ENCODE measurements around the gene TMEM192.
"Not testable (repeated sequence)": the region's sequence is repeated elsewhere in the genome, so short reads cannot be mapped to it uniquely, and the experiment has no call there.

The TMEM192 gene

DNA sequence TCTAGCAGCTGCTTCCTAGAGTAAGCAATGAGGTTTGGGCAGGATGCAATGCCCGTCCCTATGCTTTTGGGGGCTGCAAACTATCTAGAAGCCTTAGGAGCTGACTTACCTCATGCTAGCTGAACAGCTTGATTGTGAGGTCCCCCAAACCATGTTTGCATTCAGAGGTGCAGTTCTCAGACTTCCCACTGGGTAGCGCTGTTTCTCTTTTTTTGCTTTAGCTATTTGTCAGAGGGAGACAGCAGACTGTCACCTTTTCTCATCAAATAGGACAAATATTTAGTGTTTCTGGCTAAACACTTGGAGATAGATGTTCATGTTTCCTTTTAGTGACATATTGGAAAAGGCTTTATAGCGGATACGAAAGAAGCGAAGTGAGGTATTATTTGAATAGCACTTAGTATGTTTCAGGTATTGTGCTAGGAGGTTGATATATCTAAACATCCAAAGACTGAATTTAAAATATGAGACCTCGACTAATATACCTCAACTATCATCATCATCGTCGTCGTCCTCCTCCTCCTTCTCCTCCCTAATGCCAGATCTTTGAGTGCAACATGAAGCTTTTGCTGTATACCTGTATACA lies 18.7 kb upstream of the TMEM192 start:
- Histone ChIP-seq H3K4me3 (ENCODE audit: low read length) (no peak overlapping the region), H3K36me3 (ENCODE audit: control insufficient read depth, insufficient read depth, low read length) (no peaks in the 10 kb centered on the region), H3K27ac (ENCODE audit: low read length) (no peak overlapping the region), H3K4me1 (ENCODE audit: control insufficient read depth, insufficient read depth, low read length) (no peaks in the 10 kb centered on the region), H3K27me3 (ENCODE audit: control insufficient read depth, insufficient read depth, low read length) (no peaks in the 10 kb centered on the region), H3K9me3 (ENCODE audit: control insufficient read depth, insufficient read depth, low read length) (no peaks in the 10 kb centered on the region)
- 100% methylated on average over 3 of the region's 9 CpGs for WGBS (ENCODE audit: insufficient coverage, insufficient read length)
- DNase-seq (ENCODE audit: low read depth, low spot score) = peak; percentile 33

DNA sequence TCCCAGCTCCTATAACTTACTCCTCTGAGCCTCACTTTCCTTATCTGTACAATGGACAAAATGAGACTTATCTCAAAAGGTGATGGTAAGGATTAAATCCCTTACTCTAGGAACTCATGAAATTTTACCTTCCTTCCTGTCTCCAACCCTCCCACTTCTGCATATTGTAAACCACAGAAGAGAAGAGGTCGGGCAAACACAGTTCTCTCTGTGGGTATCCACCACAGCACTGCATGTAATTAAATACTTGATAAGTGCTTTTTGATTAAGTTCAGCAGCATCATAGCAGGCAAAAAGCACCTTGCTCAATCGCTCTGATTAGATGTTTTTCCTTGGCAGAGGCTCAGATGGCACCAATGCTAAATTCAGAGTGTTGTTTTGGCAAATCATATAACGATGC lies 17.3 kb upstream of the TMEM192 start:
- Histone ChIP-seq H3K4me3 (ENCODE audit: low read length) (no peak overlapping the region), H3K4me1 (ENCODE audit: control insufficient read depth, insufficient read depth, low read length) (no peaks in the 10 kb centered on the region; the same call in 1 of the 2 replicates), H3K27me3 (ENCODE audit: control insufficient read depth, insufficient read depth, low read length) (no peaks in the 10 kb centered on the region), H3K36me3 (ENCODE audit: control insufficient read depth, insufficient read depth, low read length) (no peaks in the 10 kb centered on the region), H3K27ac (ENCODE audit: low read length) (no peak overlapping the region), H3K9me3 (ENCODE audit: control insufficient read depth, insufficient read depth, low read length) (no peaks in the 10 kb centered on the region)
- no CpG with 5 or more reads among the region's 3 CpGs for WGBS (ENCODE audit: insufficient coverage, insufficient read length)
- DNase-seq (ENCODE audit: low read depth, low spot score) = no peak

DNA sequence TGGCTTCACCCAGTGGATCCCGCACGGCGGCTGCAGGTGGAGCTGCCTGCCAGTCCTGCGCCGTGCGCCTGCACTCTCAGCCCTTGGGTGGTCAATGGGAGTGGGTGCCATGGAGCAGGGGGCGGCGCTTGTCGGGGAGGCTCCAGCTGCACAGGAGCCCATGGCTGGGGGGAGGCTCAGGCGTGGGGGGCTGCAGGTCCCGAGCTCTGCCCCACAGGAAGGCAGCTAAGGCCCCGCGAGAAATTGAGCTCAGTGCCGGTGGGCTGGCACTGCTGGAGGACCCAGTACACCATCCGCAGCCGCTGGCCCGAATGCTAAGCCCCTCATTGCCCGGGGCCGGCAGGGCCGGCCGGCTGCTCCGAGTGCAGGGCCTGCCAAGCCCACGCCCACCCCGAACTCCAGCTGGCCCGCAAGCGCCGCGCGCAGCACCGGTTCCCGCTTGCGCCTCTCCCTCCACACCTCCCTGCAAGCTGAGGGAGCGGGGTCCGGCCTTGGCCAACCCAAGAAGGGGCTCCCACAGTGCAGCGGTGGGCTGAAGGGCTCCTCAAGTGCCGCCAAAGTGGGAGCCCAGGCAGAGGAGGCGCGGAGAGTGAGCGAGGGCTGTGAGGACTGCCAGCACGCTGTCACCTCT lies 13.3 kb upstream of the TMEM192 start:
- not testable (repeated sequence) for H3K36me3 ChIP-seq (ENCODE audit: control insufficient read depth, insufficient read depth, low read length); DNase-seq (ENCODE audit: low read depth, low spot score); H3K27me3 ChIP-seq (ENCODE audit: control insufficient read depth, insufficient read depth, low read length); H3K4me1 ChIP-seq (ENCODE audit: control insufficient read depth, insufficient read depth, low read length); H3K27ac ChIP-seq (ENCODE audit: low read length); H3K9me3 ChIP-seq (ENCODE audit: control insufficient read depth, insufficient read depth, low read length); H3K4me3 ChIP-seq (ENCODE audit: low read length)
- no CpG with 5 or more reads among the region's 40 CpGs for WGBS (ENCODE audit: insufficient coverage, insufficient read length)

DNA sequence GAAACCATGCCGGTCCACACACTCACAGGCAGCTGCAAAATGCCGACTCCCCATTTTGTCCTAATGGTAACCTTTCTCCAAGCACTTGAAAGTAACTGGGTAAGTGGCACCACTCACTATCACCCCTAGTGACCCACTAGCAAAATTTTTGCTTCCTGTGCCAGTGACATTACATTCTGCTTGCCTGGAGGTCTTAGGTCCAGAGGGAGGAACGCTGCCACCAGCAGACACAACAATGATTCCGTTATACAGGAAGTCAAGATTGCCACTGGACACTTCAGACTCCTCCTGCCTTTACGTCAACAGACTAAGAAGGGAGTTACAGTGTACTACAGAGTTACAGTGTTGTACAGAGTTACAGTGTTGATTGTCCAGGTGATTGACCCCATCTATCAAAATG lies 11.8 kb upstream of the TMEM192 start:
- Histone ChIP-seq H3K36me3 (ENCODE audit: control insufficient read depth, insufficient read depth, low read length) (no peaks in the 10 kb centered on the region), H3K4me3 (ENCODE audit: low read length) (no peak overlapping the region), H3K9me3 (ENCODE audit: control insufficient read depth, insufficient read depth, low read length) (no peaks in the 10 kb centered on the region), H3K27ac (ENCODE audit: low read length) (no peak overlapping the region), H3K27me3 (ENCODE audit: control insufficient read depth, insufficient read depth, low read length) (no peaks in the 10 kb centered on the region), H3K4me1 (ENCODE audit: control insufficient read depth, insufficient read depth, low read length) (no peaks in the 10 kb centered on the region; the same call in 1 of the 2 replicates)
- no CpG with 5 or more reads among the region's 5 CpGs for WGBS (ENCODE audit: insufficient coverage, insufficient read length)
- DNase-seq (ENCODE audit: low read depth, low spot score) = no peak

DNA sequence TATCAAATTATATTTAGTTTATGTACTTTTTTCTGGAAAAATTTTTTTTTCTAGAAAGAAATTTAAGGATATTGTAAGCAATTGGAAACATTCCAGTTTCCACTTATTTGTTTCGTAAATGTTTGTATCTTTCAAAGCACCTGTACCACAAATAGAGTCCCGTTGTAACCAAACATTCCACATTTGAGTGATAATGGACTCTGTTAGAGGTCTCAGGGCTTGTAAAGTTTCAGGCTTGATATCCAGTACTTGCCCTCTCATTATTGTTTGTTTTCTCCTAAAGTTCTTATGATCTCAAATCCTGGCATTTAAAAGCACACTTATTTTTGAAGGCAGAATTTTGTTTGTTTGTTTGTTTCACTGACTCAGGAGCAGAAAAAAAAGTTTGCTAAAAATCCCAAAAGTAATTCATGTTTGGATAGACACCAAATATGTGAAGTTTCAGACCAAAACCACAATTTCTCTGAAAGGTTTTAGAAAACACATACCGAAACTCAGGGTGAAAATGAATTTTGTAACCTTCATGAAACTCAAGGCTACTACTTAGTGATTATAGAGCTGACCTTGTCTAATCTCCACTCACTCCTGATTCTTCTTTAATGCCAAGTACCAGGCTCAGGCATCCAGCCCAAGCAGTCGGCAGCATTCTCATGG lies 5.7 kb upstream of the TMEM192 start:
- Histone ChIP-seq H3K4me3 (ENCODE audit: low read length) (no peak overlapping the region), H3K27me3 (ENCODE audit: control insufficient read depth, insufficient read depth, low read length) (no peaks in the 10 kb centered on the region), H3K36me3 (ENCODE audit: control insufficient read depth, insufficient read depth, low read length) (no peaks in the 10 kb centered on the region), H3K27ac (ENCODE audit: low read length) (no peak overlapping the region), H3K9me3 (ENCODE audit: control insufficient read depth, insufficient read depth, low read length) (no peaks in the 10 kb centered on the region), H3K4me1 (ENCODE audit: control insufficient read depth, insufficient read depth, low read length) (no peaks in the 10 kb centered on the region)
- no peak for DNase-seq (ENCODE audit: low read depth, low spot score)
- no CpG with 5 or more reads among the region's 4 CpGs for WGBS (ENCODE audit: insufficient coverage, insufficient read length)

DNA sequence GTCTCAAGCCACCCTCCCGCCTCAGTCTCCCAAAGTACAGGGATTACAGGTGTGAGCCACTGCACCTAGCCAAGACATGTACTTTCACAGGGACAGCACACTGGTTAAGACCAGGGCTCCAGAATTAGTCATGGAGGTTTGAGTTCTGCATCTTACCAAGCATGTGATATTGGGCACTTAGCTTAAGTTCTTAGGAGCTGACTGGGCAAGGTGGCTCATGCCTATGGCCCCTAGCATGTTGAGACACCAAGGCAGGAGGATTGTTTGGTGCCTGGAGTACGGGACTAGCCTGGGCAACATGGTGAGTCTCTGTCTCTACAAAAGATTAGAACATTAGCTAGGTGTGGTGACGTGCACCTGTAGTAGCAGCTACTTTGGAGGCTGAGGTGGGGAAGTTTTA lies 2.6 kb upstream of the TMEM192 start:
- Histone ChIP-seq H3K4me3 (ENCODE audit: low read length) (no peak overlapping the region), H3K27ac (ENCODE audit: low read length) (no peak overlapping the region), H3K27me3 (ENCODE audit: control insufficient read depth, insufficient read depth, low read length) (no peaks in the 10 kb centered on the region), H3K9me3 (ENCODE audit: control insufficient read depth, insufficient read depth, low read length) (no peaks in the 10 kb centered on the region), H3K4me1 (ENCODE audit: control insufficient read depth, insufficient read depth, low read length) (no peaks in the 10 kb centered on the region), H3K36me3 (ENCODE audit: control insufficient read depth, insufficient read depth, low read length) (no peaks in the 10 kb centered on the region)
- no peak for DNase-seq (ENCODE audit: low read depth, low spot score)
- WGBS (ENCODE audit: insufficient coverage, insufficient read length) = no CpG with 5 or more reads among the region's 3 CpGs

DNA sequence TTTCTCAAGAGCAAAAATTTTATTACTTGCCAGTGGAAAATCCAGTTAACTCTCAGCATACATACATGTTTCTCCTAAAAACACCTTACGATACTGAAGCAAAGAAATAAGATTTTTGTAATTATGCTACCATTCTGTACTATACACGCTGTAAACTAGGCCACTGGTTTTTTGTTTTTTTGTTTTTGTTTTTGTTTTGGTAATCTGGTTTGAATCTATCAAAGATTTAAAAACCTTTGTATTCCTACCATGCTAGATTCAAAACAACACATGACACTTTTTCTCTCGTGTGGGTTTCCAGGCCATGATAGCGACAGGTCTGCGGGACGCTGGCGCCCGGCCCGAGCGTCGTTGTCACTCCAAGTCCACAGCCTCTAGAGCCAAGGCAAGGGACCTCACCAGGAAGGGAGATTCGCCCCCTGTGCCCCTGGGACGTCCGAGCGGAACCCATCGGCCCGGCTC lies 723 bp downstream of the TMEM192 start:
- no peaks in the 10 kb centered on the region for H3K36me3 ChIP-seq (ENCODE audit: control insufficient read depth, insufficient read depth, low read length)
- DNase-seq (ENCODE audit: low read depth, low spot score) = no peak
- no peak overlapping the region for H3K27ac ChIP-seq (ENCODE audit: low read length)
- no CpG with 5 or more reads among the region's 17 CpGs for WGBS (ENCODE audit: insufficient coverage, insufficient read length)
- H3K27me3 ChIP-seq (ENCODE audit: control insufficient read depth, insufficient read depth, low read length) = no peaks in the 10 kb centered on the region
- no peaks in the 10 kb centered on the region for H3K9me3 ChIP-seq (ENCODE audit: control insufficient read depth, insufficient read depth, low read length)
- H3K4me3 ChIP-seq (ENCODE audit: low read length) = peak overlapping the region; percentile 88
- no peaks in the 10 kb centered on the region for H3K4me1 ChIP-seq (ENCODE audit: control insufficient read depth, insufficient read depth, low read length)

DNA sequence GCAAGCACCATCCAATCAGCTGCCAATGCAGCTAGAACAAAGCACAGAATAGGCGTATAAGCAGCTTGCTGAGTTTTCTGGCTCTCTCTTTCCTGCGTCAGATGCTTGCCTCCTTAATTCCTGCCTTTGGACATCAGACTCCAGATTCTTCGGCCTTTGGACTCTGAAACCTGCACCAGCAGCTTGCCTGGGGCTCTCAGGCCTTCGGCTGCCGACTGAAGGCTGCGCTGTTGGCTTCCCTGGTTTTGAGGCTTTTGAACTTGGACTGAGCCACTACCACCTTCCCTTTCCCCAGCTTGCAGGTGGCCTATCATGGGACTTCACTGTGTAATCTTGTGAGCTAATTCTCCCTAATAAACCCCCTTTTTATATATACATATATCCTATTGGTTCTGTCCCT lies 6.1 kb downstream of the TMEM192 start:
- no peak overlapping the region for H3K27ac ChIP-seq (ENCODE audit: low read length)
- DNase-seq (ENCODE audit: low read depth, low spot score) = no peak

DNA sequence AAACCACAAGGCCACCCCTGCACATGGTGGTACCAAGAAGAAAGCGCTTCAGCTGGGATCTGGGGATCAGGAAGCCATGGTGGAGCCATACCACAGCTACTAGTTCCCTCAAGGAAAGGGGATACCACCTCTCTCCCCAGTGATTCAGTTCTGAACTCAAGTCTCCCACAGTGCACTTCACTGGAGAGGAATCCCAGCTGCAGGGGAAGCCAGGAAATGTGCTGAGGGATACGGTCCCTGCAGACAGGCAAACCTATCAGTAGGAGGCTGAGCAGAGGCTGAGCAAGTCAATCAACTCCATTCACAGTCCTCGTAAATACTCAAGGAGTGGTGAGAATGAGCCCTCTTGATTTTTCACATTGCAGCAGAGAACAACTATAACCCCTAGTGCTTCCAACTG lies 11.0 kb downstream of the TMEM192 start:
- DNase-seq (ENCODE audit: low read depth, low spot score) = no peak
- WGBS (ENCODE audit: insufficient coverage, insufficient read length) = no CpG with 5 or more reads among the region's 3 CpGs
- Histone ChIP-seq H3K27me3 (ENCODE audit: control insufficient read depth, insufficient read depth, low read length) (no peaks in the 10 kb centered on the region), H3K36me3 (ENCODE audit: control insufficient read depth, insufficient read depth, low read length) (0 out of 2 replicates have a peak, but pooled peaks cover 5% of the 10 kb centered on the region), H3K27ac (ENCODE audit: low read length) (no peak overlapping the region), H3K9me3 (ENCODE audit: control insufficient read depth, insufficient read depth, low read length) (no peaks in the 10 kb centered on the region), H3K4me3 (ENCODE audit: low read length) (no peak overlapping the region), H3K4me1 (ENCODE audit: control insufficient read depth, insufficient read depth, low read length) (no peaks in the 10 kb centered on the region)

More for the DNA sequence above, 6.1 kb downstream of the TMEM192 start:
- Histone ChIP-seq H3K36me3 (ENCODE audit: control insufficient read depth, insufficient read depth, low read length) (0 out of 2 replicates have a peak, but pooled peaks cover 3% of the 10 kb centered on the region), H3K27me3 (ENCODE audit: control insufficient read depth, insufficient read depth, low read length) (no peaks in the 10 kb centered on the region), H3K9me3 (ENCODE audit: control insufficient read depth, insufficient read depth, low read length) (no peaks in the 10 kb centered on the region), H3K4me1 (ENCODE audit: control insufficient read depth, insufficient read depth, low read length) (no peaks in the 10 kb centered on the region), H3K4me3 (ENCODE audit: low read length) (no peak overlapping the region)
- no CpG with 5 or more reads among the region's 6 CpGs for WGBS (ENCODE audit: insufficient coverage, insufficient read length)

DNA sequence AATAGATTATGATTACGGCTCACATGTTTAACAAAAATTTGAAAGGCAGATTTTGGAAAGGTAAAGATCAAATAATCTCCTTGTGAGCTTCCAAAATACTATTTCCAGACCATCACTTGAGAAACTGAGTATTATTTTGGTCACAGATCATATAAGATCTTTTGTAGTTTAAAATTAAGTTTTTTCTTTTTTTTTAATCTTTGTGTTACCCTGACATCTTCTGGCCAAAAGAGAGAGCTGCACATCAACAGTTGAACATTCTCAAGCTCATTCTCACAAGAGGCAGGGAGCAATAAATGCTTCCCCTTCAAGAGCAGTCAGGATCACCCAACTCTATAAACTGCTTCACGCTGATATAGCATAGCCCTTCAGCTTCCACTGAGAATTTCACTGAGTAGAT lies 15.9 kb downstream of the TMEM192 start:
- no CpG with 5 or more reads among the region's 2 CpGs for WGBS (ENCODE audit: insufficient coverage, insufficient read length)
- Histone ChIP-seq H3K27ac (ENCODE audit: low read length) (no peak overlapping the region), H3K4me3 (ENCODE audit: low read length) (no peak overlapping the region), H3K27me3 (ENCODE audit: control insufficient read depth, insufficient read depth, low read length) (no peaks in the 10 kb centered on the region), H3K9me3 (ENCODE audit: control insufficient read depth, insufficient read depth, low read length) (no peaks in the 10 kb centered on the region), H3K36me3 (ENCODE audit: control insufficient read depth, insufficient read depth, low read length) (0 out of 2 replicates have a peak, but pooled peaks cover 4% of the 10 kb centered on the region), H3K4me1 (ENCODE audit: control insufficient read depth, insufficient read depth, low read length) (no peaks in the 10 kb centered on the region)
- no peak for DNase-seq (ENCODE audit: low read depth, low spot score)
